ENCODE data around the gene BCL11B.

Gene BCL11B

DNA sequence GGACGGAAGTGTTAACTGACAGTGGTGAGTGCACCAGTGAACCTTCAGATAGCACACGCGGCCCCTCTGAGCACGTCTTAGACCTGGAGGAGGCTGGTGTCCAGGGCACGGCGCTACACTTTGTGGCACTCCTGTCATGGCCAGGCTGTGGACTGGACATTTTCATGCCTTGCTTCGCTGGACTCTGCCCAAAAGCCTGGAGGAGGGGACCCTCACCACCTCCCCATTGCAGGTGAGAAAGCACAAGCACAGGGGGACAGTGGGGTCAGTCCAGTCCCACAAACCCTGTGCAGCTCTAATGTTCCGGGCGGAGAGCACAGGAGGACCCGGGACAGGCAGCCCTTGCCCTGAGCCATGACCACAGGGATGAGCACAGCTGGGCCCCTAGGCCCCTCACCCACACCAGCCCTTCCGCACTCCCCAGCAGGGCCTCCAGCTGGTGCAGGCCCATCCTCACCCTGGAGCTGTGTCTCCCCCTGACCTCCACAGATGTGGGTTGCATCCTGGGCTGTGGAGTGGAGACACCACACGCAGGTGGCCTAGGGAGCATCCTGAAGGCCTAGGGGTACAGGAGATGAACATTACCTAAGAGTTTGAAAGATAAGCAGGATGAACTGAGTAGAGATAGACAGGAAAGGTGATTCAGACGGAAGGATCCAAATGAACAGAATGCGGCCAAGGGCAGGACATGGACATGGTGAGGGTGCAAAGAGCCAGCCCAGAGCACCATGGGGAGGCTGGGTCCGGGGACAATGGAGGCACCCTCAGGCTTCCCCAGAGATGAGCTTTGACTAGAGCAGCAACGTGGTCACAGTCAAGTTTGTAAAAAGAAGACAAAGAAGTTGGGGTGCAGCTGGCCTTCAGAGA lies 132.8 kb downstream of the BCL11B start:
- no peak for DNase-seq

DNA sequence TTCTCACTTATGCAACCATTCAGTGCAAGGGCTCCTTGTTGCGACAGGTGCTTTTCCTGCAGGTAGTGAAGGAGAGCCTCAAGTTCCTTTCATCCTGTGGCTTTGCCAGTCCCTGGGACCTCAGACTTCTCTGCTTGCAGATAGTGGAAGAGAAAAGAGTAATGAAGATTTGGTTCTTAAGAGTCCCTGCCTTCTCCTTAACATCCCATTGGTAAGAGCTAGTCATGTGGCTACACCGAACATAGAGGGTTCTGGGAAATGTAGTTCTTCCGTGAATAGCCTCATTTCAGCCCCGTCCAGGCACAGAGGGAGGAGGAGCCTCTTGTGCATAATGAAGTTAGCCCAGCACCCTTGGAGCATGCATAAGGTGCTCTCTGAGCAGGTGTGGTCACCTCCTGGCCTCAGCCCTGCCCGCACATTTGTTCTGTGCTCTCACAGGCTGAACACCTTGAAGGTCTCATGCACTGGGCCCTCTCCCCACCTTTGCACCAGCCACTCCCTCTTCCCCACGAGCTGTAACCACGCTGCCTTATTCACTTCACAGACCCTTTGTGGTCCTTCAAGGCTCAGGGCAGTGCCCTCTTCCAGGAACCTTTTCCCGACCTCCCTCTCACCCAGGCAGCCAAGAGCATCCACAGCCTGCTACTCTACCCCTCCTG lies 134.0 kb downstream of the BCL11B start:
- no peak for DNase-seq

DNA sequence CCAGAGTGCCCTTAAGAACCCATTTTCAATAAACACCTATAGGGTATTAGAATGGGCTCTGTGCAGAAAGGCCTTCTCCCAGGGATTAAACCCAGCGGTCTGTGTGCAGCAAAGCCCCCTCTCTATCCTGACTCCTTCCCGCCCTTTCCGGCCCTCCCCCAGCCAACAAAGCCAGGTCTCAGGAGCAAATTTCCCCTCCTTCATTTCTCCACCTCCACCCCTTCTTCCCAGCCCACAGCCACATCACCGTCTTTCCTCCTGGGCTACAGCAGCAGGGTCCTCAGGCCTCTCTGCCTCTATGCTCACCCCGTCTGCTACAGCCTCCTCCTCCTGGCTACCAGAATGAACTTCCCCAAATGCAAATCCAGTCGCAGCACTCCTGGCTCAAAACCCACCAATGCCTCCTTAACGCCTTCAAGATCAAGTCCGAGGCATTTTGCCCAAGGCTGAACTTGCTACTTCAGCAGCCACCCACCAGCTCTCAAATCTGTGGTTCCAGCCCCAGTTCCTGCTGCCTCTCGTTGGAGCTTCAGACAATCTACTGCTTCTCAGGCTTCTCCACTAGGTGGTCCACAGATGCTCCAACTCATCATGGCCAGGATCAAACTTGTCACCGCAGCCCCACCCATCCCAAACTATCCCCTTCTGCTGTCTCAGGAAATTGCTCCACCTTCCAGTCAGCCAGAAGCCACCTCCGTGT lies 134.8 kb downstream of the BCL11B start:
- DNase-seq: no peak

DNA sequence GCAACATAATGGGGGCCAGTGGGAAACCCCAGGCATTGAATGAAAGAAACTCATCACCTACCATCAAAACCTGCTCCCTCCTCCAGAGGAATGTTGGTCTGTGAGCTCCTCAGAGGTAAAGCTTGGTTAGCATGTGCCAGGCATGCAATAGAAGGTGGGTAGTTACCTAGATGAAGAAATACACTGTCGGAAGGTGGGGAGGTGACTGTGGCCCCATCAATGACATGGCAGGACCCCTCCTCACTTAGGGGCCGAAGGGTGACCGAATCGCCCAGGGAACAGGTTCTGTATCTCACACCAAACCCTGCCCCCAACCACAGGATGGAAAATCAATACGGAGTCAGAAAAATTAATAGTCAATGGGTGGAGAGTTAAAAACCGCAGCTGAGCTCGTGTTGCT lies 135.6 kb downstream of the BCL11B start:
- no peak for DNase-seq

DNA sequence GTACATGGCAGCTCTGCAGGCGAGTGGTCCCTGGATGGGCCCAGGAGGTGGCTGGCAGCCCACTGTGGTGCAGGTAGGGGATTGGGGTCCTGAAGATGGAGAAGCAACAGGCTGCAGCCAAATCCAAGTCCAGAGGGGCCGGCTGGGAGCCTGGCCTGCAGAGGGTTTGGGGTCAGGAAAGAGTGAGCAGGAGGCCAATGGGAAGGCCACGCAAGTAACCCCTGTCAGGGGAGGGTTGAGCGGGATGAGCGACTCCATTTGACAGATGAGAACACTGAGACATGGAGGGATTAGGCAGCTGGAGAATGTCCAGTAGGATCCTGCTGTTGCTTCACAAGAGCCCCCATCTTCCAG lies 136.0 kb downstream of the BCL11B start:
- DNase-seq: no peak

DNA sequence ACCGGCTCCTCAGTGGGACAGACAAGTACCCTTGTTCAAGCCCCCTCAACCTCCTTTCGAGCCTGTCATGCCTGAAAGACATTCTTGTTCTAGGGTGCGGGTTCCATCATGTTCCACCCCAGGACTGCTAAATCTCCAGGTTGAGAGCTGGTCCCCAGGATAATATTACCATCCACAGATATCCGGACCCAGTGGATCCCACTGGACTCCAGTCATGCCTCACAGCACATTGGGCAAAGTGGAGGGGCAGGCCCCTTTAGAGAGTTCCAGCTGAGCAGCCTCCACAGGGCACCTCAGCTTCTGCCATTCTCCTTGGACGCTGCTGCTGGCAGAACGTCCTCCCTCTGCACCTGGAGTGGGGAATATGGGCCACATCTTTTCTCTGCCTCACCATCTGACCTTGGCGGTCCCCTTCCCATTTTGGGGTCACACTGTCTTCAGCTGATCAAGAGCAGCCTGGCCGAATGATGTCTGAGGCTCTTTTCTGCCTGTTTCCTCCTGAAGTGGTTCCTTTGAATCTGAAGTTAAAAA lies 137.4 kb downstream of the BCL11B start:
- no peak for DNase-seq

DNA sequence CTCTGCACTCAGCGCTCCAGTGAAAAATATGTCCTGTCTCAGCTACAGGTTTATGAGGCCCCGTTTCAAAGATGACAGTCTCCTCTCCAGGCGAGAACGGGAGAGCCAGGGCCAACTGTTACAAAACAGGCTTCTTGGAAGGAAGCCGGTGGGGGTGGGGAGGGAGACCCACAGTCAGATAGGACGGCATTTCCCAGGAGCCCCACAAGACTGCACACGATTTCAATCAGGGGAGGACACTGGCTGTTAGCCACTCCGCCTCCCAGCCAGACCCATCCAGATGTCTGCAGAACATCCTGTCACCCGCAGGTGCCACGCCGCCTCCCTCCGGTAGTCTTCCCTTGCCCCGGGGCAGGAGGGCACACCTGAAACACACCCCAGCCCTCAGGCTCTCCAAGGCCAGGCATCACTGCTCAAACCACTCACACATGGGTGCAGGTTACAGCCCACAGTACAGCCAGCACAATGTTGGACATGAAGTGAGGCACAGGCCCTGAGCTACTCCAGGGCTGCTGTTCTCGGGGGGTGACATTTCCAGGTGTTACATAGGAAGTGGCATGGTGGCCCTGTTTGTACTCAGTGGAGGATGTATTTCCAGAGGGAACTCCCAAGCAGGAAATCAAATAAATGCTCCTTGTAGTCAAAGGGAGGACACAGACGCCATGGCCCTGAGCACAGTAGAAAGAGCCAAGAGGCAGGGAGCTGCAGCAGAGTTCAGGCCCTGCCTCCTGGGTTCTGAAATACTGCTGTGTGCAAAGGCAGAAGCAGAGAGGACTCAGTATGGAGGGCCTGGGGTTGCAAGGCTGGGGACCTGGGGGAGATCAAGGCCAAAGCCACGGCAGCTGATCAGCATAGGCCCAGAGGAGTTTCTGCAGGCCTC lies 138.1 kb downstream of the BCL11B start:
- no peak for DNase-seq

DNA sequence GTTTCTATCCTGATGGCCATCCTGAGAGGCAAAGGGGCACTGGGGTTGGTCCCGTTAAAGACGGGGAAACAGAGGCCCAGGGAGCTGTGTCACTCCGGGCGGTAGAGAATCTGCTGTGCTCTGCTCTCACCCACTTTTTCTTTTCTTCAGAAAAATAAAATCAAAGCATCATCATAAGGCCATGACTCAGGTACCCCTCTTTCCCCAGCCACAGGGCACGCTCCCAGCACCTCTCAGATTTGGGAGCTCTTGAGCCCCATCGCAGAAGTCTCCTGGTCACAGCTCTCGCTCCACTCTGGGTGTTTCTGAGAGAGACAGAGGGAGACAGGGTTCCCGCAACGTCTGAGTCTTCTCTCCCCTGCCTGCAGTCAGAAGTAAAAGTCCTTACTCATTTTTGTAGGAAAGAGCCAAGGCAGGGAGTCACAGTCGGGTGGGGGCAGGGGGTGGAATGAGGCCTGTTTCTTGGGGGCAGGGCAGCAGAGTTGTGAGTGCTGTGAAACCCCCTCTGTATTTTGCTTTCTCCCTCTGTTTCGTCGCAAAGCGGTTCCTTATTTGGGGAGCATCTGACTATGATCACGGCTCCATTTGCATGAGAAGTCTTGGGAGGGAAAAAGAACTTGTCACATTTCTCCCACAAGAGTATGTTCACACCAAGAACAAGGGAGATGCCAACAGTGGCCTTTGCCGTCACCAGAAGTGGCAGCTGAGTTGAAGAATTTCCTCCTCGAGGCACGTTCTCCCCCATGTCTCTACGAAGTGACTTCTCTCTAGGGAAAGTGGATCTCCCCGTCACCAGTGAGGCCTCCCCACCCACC lies 139.0 kb downstream of the BCL11B start:
- DNase-seq: peak in 1 of 51 donors; percentile 44

DNA sequence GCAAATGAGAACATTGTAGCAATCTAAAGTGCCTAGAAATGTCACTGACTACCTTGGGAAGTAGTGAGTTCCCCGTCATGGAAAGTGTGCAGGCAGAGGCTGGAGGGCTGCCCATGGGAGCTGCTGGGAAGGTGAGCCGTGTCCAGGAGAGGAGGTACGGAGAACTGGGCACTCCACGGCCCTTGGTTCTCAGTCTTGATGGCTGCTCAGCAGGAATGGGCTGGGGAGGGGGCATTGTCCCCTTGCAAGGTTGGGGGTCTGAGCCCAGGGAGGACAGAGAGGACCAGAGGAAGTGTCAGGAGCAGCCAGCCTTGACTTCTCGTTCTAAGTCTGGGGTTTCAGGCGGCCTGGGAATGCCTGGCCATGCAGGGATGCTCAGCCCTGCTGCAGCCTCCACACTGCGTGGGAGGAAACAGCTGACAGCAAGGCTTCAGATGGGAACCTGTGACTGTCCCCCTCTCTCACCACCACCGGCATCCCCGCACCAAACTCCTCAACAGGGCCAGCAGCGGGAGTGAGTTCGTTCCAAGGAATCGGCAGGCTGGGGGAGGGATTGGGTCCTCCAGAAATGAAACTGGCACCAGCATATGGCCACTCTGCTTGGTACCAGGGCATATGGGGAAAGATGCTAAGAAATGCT lies 140.2 kb downstream of the BCL11B start:
- no peak for DNase-seq

DNA sequence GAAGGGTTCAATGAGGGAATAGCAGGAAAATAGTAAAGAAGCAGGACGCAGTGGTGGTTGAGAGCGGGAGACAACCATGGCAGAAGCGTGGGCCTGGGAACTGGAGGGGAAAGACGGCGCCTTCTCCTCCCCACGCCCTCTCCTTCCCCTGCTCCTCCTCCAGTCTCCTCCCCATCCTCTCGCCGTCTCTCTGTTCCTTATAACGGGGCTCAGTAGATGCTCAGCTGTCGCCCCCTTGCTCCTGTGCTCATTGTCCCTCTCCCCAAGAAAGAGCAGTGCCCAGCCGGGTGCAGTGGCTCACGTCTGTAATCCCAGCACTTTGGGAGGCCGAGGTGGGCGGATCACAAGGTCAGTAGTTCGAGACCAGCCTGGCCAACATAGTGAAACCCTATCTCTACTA lies 142.0 kb downstream of the BCL11B start:
- DNase-seq: no peak

DNA sequence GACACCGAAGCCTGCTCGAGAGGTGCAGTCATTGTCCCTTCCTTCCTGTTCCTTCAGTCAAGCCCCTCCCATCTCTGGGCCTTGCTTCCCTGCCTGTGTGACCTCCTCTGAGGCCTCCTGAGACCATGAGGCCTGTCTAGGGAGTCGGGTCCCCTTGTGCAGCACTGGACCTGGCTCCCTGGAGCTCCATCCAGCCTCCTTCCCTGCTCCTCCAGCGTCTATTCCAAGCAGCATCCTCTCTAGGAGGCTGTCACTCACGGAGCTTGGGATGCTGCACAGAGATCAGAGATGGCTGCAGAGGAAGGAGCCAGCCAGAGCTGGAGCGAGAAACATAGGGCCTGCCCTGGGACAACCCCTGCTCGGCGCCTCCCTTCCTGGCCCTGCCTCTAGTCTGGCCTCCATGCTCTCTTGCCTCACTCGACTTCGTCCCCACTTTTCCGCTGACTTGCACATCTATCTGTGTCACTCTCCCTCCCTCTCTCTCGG lies 142.7 kb downstream of the BCL11B start:
- no peak for DNase-seq

DNA sequence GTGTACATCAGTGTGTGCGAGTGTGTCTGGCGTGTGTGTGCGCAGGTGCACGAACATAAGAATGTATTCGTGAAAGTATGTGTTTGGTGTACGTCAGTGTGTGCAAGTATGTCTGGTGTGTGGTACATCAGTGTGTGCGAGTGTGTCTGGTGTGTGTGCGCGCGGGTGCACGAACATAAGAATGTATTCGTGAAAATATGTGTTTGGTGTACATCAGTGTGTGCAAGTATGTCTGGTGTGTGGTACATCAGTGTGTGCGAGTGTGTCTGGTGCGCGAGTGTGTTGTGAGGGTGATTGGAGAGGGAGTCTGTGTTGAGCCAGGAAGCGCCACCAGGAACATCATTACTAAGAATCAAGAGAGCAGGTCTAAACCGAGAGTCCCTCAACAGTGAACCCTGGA lies 143.8 kb downstream of the BCL11B start:
- DNase-seq: no peak

DNA sequence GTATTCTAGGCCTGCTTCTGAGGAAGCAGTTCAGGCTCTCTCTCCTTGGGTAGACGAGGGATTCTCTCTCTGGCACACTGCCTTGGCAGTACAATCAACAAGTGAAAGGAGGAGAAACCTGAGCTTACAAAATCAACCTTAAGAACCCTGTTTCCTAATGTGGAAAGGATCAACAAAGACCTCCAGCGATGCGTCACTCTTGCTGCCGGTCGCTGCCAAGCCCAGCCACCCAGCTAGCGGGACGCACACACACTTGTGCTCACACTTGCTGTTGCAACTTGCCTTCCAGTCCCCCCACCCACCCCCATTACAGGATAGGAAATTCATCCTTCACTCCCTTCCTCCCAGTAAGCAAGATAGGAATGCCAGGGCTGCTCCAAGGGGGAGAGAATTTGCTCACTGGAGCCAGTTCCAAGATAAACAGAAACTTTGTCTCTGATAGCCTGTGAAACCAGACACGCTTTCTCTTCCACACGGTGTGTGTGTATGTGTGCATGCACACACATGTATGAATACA lies 144.3 kb downstream of the BCL11B start:
- no peak for DNase-seq

DNA sequence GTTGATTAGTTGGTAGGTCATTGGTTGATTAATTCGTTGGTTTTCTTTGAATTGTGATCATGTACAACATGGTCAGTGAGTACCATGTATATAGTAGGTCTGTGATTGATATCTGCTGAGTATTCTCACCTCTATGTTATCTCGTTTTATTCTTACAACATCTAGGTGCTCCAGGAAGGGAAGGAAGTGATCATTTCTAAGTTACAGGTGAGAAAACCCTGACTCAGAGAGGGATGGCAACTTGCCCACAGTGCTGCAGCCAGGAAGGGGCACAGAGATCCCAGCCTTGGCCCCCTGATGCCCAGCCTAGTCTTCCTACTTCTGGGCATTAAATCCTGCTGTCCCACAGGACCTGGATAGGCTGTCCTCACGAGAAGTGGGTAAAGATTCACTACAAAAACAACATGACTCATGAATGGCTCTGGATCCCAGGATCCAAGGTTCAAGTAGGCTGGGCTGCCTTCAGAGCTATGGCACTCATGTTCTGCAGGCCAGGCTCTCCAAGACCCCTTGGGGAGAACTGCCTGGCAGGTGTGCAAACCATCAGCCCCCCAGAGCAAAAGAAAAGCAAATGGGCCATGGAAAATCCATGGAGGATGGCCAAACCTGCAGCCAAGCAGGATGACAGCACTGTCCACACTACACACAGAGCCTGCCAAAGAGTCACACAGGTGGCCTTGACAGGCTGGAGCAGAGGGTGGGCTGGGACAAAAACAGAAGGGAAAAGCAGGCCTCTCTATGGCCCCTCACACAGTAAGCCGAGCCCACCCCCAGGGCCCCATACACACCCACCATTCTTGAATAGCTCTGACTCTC lies 146.2 kb downstream of the BCL11B start:
- DNase-seq: no peak

DNA sequence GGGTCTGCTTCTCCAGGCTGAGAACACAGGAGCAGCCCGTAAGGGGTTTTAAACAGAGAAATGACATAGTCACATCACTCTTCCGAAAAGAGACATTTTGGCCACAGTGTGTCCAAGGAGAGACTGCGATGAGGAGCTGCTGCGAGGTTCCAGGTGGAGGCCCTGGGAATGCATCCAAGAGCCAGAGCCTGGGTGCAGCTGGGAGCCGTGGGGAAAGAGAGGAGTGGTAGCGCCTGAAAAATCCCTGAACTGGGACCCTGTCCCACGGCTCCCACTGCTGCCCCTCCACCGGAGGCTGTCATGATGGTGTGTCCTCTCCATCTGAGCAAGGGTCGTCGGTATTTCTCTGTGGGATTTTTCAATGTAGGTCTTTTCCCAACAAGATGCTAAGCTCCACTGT lies 146.9 kb downstream of the BCL11B start:
- no peak for DNase-seq

DNA sequence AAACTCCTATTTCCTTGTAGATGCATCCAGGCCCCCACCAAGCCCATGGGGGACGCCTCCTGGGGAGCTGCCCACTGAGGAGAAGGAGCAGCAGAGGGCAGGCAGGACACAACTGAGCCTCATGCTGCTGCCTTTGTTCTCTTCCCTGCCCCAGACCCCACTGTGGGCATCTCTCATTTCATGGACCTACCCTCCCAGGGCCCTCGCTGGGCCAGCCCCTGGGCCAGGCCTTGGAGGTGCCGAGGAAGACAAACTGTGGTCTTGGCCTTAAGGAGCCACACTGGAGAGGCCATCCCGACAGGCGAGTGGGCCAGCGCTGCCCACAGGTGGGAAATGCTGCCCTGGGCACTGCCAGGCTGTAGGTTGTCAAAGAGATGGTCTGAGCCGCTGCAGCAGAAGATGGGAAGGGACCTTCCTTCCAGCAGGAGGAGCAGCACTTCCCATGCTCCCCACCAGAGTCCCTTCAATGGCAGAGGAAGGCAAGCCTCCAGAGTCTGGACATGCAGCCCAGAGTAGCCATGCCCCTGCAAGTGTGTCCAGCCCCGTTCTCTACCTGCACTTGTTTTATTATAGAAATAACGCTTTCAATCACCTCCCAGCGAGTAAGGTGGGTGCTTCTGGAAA lies 147.4 kb downstream of the BCL11B start:
- no peak for DNase-seq

DNA sequence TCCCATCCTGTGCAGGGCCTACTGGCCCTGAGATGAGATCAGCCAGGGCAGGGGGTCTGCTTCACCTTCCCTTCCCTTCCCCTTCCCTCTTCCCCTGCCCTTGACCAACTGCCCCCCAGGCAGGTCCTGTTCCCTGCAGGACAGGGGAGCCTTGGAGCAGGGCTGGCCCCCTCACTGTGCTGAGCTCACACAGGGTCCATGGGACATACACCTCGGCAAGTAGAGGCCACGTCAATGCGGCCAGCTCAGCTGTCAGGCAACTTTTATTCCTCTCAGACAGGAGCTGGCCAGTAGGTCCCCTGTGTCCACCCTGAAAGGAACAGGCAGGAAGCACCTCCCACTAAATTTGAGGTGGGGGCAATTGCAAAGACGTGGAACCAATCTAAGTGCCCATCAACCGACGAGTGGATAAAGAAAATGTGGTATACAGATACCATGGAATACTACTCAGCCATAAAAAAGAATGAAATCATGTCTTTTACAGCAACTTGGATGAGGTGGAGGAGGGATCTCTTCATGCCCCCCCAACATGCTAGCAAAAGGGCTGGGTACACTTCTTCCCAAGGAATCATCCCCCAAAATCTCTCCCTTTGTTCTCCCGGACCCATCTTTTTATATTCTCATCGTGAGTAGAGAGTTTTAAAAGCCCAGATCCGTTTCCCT lies 148.7 kb downstream of the BCL11B start:
- DNase-seq: no peak

Measured in hypothalamus (tissue), 51 donors.